Transverse colon (tissue), 4 donors: ENCODE data around the gene FKBP15. TPM values are rescaled to one million over a fixed set of nuclear protein-coding genes. Genes with fewer than 3 reads are reported as not detected.
"Not testable (repeated sequence)": the region's sequence is repeated elsewhere in the genome, so short reads cannot be mapped to it uniquely, and the experiment has no call there.

Experiments used
- DNase-seq: peaks from one replicate; pipeline ENCODE4 v3.0.0-alpha.2; 2019
- H3K27ac ChIP-seq, 4 donors: fragments of 200-600 bp; sonication (generic); 2 replicates each; pipeline ENCODE4 v1.5.1; 2016 to 2018; ENCODE audit warnings: inconsistent platforms in 4 of 4
- H3K27me3 ChIP-seq: fragments of 200-600 bp; sonication (generic); 2 replicates; pipeline ENCODE4 v1.5.1; 2017; ENCODE audit warnings: inconsistent platforms
- H3K36me3 ChIP-seq, 4 donors: fragments of 200-600 bp; sonication (generic); 2 replicates each; pipeline ENCODE4 v1.5.1; 2017 to 2019; ENCODE audit warnings: inconsistent platforms in 4 of 4
- H3K4me1 ChIP-seq, 4 donors: fragments of 200-600 bp; sonication (generic); 2 replicates each; pipeline ENCODE4 v1.5.1; 2017 to 2020; ENCODE audit warnings: inconsistent platforms in 4 of 4
- H3K4me3 ChIP-seq, 4 donors: fragments of 200-600 bp; sonication (generic); 1 replicate in 1 of 4; 2 replicates in 3 of 4; pipeline versions ENCODE4 v1.5.1 to v1.6.1; 2017 to 2019; ENCODE audit warnings: inconsistent platforms in 4 of 4
- H3K9me3 ChIP-seq, 2 donors: fragments of 200-600 bp; sonication (generic); 2 replicates each; pipeline ENCODE4 v1.5.1; 2017 to 2019; ENCODE audit warnings: inconsistent platforms in 2 of 2
- EP300 ChIP-seq: sonication (generic); formaldehyde crosslinking; IDR thresholded peaks from one replicate; pipeline ENCODE4 v1.6.1; 2017; ENCODE audit warnings: antibody characterized with exemption, low read depth
- POLR2A ChIP-seq: fragments of 450-650 bp; IDR thresholded peaks from one replicate; pipeline ENCODE4 v1.6.1; 2016; ENCODE audit warnings: antibody characterized with exemption, mild to moderate bottlenecking, moderate library complexity
- POLR2AphosphoS5 ChIP-seq, 3 donors: sonication (generic); formaldehyde crosslinking; IDR thresholded peaks; one replicate each; pipeline ENCODE4 v1.6.1; 2016; ENCODE audit warnings: antibody characterized with exemption in 3 of 3
- WGBS, 2 donors: methylation state at CpG; one replicate each; pipeline ENCODE4 v1.1.5; 2018; ENCODE audit warnings: low coverage in 1 of 2; 5-methylcytosine and 5-hydroxymethylcytosine counted together
- in situ Hi-C, 4 donors: fragments of 200-750 bp; cut with MboI; loops; one replicate each; pipeline versions ENCODE4 v1.15.0 to v1.15.1; 2017; ENCODE audit warnings: low sequenced_read_pairs in 3 of 4, low pct_ligation_motif_present in 1 of 4, low pct_unique_long_range_greater_than_20kb in 1 of 4
- intact Hi-C: fragments of 100-400 bp; cut with DNase I; formaldehyde crosslinking; loops from one replicate; pipeline ENCODE4 v1.15.1; 2023; ENCODE audit warnings: low total_unique reads
- total RNA-seq, 4 donors: library from RNA; depleted of rRNA; stranded (reverse); fragments of >200 nt; gene quantifications; one replicate each; pipeline ENCODE4 v1.1.0, GENCODE V29; 2016
- TF ChIP-seq, protein P1 (sequence below), 5 experiments: fragments of 200-600 bp in 3 of 5; fragments of 450-650 bp in 2 of 5; sonication (generic) in 3 of 5; IDR thresholded peaks; 1 replicate in 2 of 5; 2 replicates in 3 of 5; pipeline ENCODE4 v1.5.1; 2016 to 2017; ENCODE audit warnings: antibody characterized with exemption in 5 of 5, inconsistent platforms in 3 of 5, mild to moderate bottlenecking in 2 of 5, moderate library complexity in 1 of 5

FKBP15 gene
- total RNA-seq, 4 donors from 2014 or later = 21.4 to 33.8 (median 23.3) TPM

DNA sequence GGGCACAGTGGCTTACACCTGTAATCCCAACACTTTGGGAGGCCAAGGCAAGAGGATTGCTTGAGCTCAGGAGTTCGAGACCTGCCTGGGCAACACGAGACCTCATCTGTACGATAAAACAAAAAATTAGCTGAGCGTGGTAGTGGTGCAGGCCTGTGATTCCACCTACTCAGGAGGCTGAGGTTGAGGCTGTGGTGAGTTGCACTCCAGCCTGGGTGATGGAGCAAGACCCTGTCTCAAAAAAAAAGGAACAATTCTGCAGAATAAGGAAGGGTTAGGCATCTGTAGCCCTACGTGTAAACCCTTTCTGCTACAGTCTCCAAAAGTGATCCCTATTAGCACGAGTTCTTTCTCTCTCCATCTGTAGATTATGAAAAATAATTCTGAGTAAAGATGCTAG is 34.4 kb upstream of the FKBP15 start:
- TF ChIP-seq POLR2A (no peak), POLR2AphosphoS5 (IDR thresholded peaks at IDR 0.05) (no peak), EP300 (no peak)
- TF ChIP-seq, protein P1, sequence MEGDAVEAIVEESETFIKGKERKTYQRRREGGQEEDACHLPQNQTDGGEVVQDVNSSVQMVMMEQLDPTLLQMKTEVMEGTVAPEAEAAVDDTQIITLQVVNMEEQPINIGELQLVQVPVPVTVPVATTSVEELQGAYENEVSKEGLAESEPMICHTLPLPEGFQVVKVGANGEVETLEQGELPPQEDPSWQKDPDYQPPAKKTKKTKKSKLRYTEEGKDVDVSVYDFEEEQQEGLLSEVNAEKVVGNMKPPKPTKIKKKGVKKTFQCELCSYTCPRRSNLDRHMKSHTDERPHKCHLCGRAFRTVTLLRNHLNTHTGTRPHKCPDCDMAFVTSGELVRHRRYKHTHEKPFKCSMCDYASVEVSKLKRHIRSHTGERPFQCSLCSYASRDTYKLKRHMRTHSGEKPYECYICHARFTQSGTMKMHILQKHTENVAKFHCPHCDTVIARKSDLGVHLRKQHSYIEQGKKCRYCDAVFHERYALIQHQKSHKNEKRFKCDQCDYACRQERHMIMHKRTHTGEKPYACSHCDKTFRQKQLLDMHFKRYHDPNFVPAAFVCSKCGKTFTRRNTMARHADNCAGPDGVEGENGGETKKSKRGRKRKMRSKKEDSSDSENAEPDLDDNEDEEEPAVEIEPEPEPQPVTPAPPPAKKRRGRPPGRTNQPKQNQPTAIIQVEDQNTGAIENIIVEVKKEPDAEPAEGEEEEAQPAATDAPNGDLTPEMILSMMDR (IDR thresholded peaks at IDR 0.05) = no peak

GRCh38 chr9:113254991-113255390 is 33.9 kb upstream of the FKBP15 start:
- H3K4me1 ChIP-seq = no peaks in the 10 kb centered on the region
- no peak overlapping the region for H3K27ac ChIP-seq
- DNase-seq = no peak
- in situ Hi-C loops = no loop called here
- intact Hi-C loops = no loop called here
- no peaks in the 10 kb centered on the region for H3K27me3 ChIP-seq
- H3K4me3 ChIP-seq = no peak overlapping the region
- no peaks in the 10 kb centered on the region for H3K9me3 ChIP-seq
- H3K36me3 ChIP-seq = peaks cover 0 to 14% (median 6%) of the 10 kb centered on the region in 4 donors
- TF ChIP-seq, protein P1 (IDR thresholded peaks at IDR 0.05) = no peak
- TF ChIP-seq POLR2A = no peak
- TF ChIP-seq EP300 = no peak
- TF ChIP-seq POLR2AphosphoS5 (IDR thresholded peaks at IDR 0.05) = no peak
- WGBS, 2 donors = 90 to 100% methylated on average over 1 of the region's 1 CpG

More for the DNA sequence above, 34.4 kb upstream of the FKBP15 start:
- in situ Hi-C loops (no loop called here), intact Hi-C loops (no loop called here)
- DNase-seq = no peak
- Histone ChIP-seq H3K4me1 (no peaks in the 10 kb centered on the region), H3K27me3 (no peaks in the 10 kb centered on the region), H3K36me3 (peaks cover 0 to 17% (median 6%) of the 10 kb centered on the region in 4 donors), H3K9me3 (no peaks in the 10 kb centered on the region), H3K4me3 (no peak overlapping the region), H3K27ac (no peak overlapping the region)
- WGBS, 2 donors = 88 to 97% methylated on average over 6 of the region's 6 CpGs

DNA sequence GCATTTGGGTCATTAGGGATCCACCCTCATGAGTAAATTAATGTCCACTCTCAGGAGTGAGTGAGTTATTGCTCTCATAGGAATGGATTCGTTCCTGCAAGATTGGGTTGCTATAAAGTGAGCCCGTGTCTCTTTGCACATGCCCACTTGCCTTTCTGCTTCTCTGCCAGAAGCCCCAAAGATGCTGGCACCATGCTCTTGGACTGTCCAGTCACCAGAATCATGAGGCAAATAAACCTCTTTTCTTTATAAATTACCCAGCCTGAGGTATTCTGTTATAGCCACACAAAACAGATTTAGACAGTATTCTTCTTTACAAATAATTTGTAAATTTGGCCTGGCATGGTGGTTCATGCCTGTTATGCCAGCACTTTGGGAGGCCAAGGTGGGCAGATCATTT is 29.7 kb upstream of the FKBP15 start:
- in situ Hi-C loops (no loop called here), intact Hi-C loops (no loop called here)
- Histone ChIP-seq H3K4me3 (no peak overlapping the region), H3K36me3 (no peaks in the 10 kb centered on the region), H3K9me3 (no peaks in the 10 kb centered on the region), H3K27ac (no peak overlapping the region), H3K27me3 (no peaks in the 10 kb centered on the region), H3K4me1 (no peaks in the 10 kb centered on the region)
- 95 to 100% methylated on average over 1 to 2 of the region's 2 CpGs for WGBS, 2 donors
- no peak for TF ChIP-seq POLR2AphosphoS5 (IDR thresholded peaks at IDR 0.05)
- TF ChIP-seq, protein P1 (IDR thresholded peaks at IDR 0.05) = no peak
- TF ChIP-seq POLR2A = no peak
- TF ChIP-seq EP300 = no peak
- DNase-seq = no peak

DNA sequence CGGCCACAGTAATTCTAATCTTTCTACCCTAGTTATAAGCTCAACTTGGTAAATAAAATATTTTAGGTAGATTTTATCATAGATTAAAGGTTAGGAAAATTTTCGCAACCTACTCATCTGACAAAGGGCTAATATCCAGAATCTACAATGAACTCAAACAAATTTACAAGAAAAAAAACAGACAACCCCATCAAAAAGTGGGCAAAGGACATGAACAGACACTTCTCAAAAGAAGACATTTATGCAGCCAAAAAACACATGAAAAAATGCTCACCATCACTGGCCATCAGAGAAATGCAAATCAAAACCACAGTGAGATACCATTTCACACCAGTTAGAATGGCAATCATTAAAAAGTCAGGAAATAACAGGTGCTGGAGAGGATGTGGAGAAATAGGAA is 28.6 kb upstream of the FKBP15 start:
- DNase-seq, H3K4me1 ChIP-seq, H3K4me3 ChIP-seq, H3K27me3 ChIP-seq, H3K9me3 ChIP-seq, H3K27ac ChIP-seq, intact Hi-C loops, H3K36me3 ChIP-seq: not testable (repeated sequence)
- 98 to 100% methylated on average over 2 of the region's 2 CpGs for WGBS, 2 donors
- in situ Hi-C loops = loop anchor here in 1 of 4 donors (25.0 kb wide), 1 partner anchor 112 kb away; no protein-coding TSS in a partner anchor

DNA sequence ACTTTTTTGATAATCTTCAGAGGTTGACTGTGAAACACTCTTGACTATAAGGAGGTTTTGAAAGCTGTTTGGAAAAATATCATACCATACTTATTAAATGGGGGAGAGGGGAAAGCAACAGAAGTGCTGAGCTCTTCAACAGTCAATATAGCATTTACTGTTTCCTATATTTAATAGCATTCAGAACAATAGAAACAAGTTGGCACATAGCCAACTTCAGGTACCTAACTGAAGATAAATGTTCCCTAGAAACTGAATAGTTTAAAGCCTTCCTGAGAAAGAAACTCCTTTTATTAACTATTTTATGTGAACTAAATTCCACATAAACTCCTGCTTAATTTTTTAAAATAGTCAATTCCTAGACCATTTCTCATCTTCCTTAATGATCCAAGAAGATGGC is 26.6 kb upstream of the FKBP15 start:
- no peak for DNase-seq
- in situ Hi-C loops (loop anchor here in 1 of 4 donors (25.0 kb wide), 1 partner anchor 110 kb away; no protein-coding TSS in a partner anchor), intact Hi-C loops (no loop called here)
- Histone ChIP-seq H3K27me3 (no peaks in the 10 kb centered on the region), H3K27ac (no peak overlapping the region), H3K9me3 (no peaks in the 10 kb centered on the region), H3K4me1 (no peaks in the 10 kb centered on the region), H3K36me3 (no peaks in the 10 kb centered on the region), H3K4me3 (no peak overlapping the region)
- TF ChIP-seq EP300 (no peak), POLR2AphosphoS5 (IDR thresholded peaks at IDR 0.05) (no peak), POLR2A (no peak)
- TF ChIP-seq, protein P1 (IDR thresholded peaks at IDR 0.05) = no peak
